AG04449 (cell line): ENCODE data around the gene CYTH4.

Experiments
- CTCF ChIA-PET: fragments of 350-600 bp; formaldehyde crosslinking; extraction: SDS; loops from one replicate; lab custom pipeline; 2021; ENCODE audit warnings: antibody characterized with exemption; lab: Yijun Ruan, JAX
- POLR2A ChIA-PET: fragments of 400-600, 350-600 bp; formaldehyde crosslinking; extraction: SDS; loops from one replicate; lab custom pipeline; 2020; ENCODE audit warnings: antibody characterized with exemption, inconsistent platforms; lab: Yijun Ruan, JAX
- DNase-seq: peaks from one replicate; pipeline ENCODE4 v3.0.0-alpha.2; 2010; ENCODE audit warnings: low read depth, low spot score
- H3K4me3 ChIP-seq: 2 replicates; pipeline ENCODE4 v1.5.1; 2011; ENCODE audit warnings: low read depth, mild to moderate bottlenecking, control low read depth, low read length
- TF ChIP-seq, protein P1 (sequence below): IDR thresholded peaks from one replicate; pipeline ENCODE4 v1.5.1; 2011; ENCODE audit warnings: mild to moderate bottlenecking, moderate library complexity, low read length, control low read depth, inconsistent platforms; ENCODE audit not compliant: insufficient read depth; ENCODE audit errors: missing control alignments

CYTH4 gene

DNA sequence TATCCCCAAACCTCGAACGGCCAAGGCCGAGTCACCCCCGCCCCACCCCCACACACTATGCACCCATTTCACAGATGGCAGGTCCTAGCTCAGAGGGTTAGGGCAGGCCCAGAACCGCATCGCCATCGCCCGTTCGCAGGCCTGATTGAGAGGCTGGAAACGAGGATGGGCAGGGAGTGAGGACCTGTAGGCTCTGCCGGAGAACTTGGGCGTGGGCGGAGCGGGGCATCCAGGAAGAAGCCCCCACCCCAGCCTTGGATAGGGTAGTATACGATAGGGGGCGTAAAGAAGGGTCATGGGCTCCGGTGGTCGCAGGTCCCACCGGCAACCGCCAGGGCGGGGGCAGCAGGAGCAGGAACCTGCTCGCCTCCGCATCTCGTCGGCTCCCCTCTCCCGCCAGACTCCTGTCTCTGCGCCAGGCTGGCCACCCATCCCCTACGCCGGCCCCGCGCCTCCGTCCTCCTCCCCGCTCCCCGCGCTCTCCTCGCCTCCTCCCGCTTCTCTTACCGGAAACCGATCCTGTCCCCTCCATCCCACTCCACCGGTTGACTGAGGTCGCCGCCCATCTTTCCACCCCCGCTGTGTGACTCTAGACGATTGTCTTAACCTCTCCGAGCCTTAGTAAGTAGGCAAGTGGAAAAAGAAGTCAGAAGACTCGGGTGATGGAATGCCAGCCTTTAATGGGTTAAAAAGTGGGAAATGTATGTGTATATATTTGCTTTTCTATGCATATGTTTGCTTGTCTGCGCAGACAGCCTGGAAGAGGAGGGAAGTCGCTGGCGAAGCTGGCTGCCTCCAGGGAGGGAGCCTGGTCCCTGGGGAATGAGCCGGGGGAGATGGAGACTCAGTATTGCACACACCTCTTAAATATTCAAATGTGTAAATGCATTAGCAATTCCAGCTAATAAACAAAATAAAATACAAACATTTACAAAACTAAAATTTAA is 52.8 kb downstream of the CYTH4 start:
- CTCF ChIA-PET = interaction anchor here (0.7 to 9.6 kb wide), 9 partner anchors 12 to 122 kb away, joined by 3 to 55 read pairs (median 4); no protein-coding TSS in a partner anchor
- POLR2A ChIA-PET = interaction anchor here (0.9 kb wide), 1 partner anchor 8 kb away, joined by 3 read pairs; no protein-coding TSS in a partner anchor
- H3K4me3 ChIP-seq = no peak overlapping the region
- DNase-seq = no peak
- TF ChIP-seq, protein P1, sequence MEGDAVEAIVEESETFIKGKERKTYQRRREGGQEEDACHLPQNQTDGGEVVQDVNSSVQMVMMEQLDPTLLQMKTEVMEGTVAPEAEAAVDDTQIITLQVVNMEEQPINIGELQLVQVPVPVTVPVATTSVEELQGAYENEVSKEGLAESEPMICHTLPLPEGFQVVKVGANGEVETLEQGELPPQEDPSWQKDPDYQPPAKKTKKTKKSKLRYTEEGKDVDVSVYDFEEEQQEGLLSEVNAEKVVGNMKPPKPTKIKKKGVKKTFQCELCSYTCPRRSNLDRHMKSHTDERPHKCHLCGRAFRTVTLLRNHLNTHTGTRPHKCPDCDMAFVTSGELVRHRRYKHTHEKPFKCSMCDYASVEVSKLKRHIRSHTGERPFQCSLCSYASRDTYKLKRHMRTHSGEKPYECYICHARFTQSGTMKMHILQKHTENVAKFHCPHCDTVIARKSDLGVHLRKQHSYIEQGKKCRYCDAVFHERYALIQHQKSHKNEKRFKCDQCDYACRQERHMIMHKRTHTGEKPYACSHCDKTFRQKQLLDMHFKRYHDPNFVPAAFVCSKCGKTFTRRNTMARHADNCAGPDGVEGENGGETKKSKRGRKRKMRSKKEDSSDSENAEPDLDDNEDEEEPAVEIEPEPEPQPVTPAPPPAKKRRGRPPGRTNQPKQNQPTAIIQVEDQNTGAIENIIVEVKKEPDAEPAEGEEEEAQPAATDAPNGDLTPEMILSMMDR = no peak

DNA sequence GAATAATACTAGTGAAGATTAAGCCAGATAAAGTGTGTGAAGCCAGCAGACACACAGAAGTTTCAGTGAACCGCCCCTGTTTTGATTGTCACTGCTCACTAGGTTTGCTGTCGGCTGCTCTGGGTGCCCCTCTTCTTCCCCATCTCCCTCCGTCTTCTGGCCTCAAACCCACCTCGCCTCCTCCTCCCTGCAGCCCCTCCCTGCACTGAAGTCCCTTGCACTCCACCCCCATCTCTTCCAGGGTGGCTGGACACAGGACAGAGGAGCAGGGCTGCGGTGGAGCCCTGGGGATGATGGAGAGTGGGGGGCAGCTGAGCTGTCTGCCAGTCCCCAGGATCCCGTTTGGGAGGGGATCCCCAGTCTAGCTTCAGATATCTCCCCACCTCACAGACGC is 53.5 kb downstream of the CYTH4 start:
- TF ChIP-seq, protein P1 = no peak
- no peak overlapping the region for H3K4me3 ChIP-seq
- ChIA-PET POLR2A (no interaction called here), CTCF (interaction anchor here (0.9 to 9.6 kb wide), 4 partner anchors 18 to 121 kb away, joined by 3 to 55 read pairs (median 9); no protein-coding TSS in a partner anchor)
- no peak for DNase-seq

DNA sequence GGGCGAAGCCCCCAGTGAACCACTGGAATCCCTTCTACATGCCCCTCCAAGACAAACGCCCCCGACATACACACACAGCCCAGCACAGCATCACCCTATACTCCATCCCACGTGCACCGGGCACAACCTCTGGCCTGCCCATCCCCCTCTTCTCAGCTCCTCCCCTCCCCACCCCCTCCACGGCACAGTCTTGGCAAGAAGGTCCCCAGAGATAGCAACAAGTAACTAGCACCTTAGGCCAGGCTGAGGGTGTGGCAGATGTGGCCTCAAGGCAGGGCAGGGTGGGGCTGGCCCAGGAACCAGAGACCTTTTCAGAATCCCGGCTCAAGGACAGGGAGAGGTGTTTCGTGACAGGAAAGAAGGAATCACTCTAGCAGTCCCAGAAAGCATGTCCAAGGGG is 54.3 kb downstream of the CYTH4 start:
- ChIA-PET POLR2A (no interaction called here), CTCF (interaction anchor here (0.9 to 9.6 kb wide), 3 partner anchors 19 to 120 kb away, joined by 3 to 55 read pairs (median 4); no protein-coding TSS in a partner anchor)
- no peak overlapping the region for H3K4me3 ChIP-seq
- DNase-seq = no peak
- TF ChIP-seq, protein P1 = no peak

DNA sequence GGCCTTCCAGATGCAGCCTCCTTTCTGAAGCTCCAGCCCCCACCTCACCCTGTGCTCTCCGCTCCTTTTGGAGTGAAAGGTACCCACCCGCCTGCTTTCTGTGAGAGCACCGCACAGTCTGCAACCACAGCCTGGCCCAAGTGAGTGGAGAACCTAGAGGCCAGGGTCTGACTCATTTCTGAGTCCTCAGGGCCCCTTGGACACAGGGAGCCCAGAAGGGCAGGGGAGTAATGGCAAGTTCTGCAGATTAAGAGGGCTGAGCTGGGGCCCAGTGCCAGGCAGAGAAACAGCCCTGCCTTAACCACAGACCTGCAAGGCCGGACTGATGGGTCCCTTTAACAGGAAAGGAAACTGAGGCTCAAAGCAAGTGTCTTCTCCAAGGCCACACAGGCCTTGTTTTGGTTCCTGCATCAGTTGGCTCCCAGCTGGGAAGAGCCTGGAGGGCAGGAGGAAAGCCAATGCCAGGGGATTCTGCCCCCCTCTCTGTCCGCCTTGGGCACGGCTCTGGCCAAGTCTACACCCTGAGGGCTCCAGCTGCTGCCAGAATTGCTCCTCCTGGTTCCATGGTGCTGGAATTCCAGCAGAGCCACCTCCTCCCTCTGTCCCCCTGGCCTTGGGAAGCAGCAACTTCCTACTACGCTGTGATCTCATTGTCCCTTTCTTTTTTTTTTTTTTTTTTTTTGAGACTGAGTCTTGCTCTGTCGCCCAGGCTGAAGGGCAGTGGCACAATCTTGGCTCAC is 55.1 kb downstream of the CYTH4 start:
- ChIA-PET CTCF (interaction anchor here (9.6 kb wide), 1 partner anchor 119 kb away, joined by 55 read pairs; no protein-coding TSS in a partner anchor), POLR2A (no interaction called here)

DNA sequence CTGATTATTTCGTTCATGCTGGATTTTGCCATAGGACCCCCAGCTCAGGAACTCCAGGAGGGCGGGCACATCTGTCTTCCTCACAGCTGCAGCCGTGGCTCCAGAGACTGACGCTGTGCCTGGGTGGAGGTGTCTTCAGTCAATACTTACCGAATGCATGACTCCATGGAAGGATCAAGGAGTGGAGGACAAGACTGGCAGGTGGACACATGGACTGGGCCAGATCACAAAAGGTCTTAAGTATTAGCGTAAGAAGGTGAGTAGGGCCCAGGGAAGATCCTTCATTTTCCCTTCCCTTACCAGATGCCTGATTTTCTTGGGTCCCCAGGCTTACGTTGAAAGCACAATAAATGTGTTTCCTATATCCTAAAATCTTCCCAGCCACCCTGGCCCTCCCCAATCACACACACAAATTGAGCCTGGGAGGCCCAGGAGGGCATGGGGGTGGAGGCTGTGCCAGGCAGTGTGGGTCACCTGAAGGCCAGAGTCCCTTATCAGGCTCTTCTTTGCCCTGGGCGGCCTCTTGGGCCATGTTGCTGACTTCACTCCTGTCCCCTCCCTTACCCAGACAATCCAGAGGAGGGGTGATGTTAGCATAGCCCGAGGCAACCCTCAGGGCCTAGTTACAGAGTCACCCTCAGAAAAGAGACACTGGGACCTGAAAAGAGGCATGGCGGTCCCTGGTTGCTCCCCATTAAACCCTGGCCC is 56.4 kb downstream of the CYTH4 start:
- ChIA-PET CTCF (interaction anchor here (9.6 kb wide), 1 partner anchor 118 kb away, joined by 55 read pairs; no protein-coding TSS in a partner anchor), POLR2A (no interaction called here)
- DNase-seq = no peak
- TF ChIP-seq, protein P1 = no peak
- H3K4me3 ChIP-seq = no peak overlapping the region

More for the DNA sequence above, 55.1 kb downstream of the CYTH4 start:
- no peak for DNase-seq
- TF ChIP-seq, protein P1 = no peak
- no peak overlapping the region for H3K4me3 ChIP-seq
